HEK293T (cell line): ENCODE data around the gene C19orf85.

ENCODE experiments used
- CTCF ChIA-PET: fragments of 350-600 bp; formaldehyde crosslinking; extraction: SDS; loops from one replicate; lab custom pipeline; 2021; ENCODE audit warnings: antibody characterized with exemption, inconsistent platforms; lab: Yijun Ruan, JAX
- POLR2A ChIA-PET: fragments of 350-600 bp; formaldehyde crosslinking; extraction: SDS; loops from one replicate; lab custom pipeline; 2020; ENCODE audit warnings: antibody characterized with exemption, inconsistent platforms; lab: Yijun Ruan, JAX
- DNase-seq: peaks from one replicate; pipeline ENCODE4 v3.0.0; 2012; ENCODE audit warnings: mixed read lengths; ENCODE audit errors: extremely low spot score
- ARNT ChIP-seq: fragments of 450-650 bp; IDR thresholded peaks from 2 replicates; pipeline ENCODE4 v1.6.1; 2017; ENCODE audit warnings: mild to moderate bottlenecking
- BHLHE40 ChIP-seq: fragments of 450-650 bp; IDR thresholded peaks from 2 replicates; pipeline ENCODE4 v1.6.1; 2016; ENCODE audit warnings: mild to moderate bottlenecking, moderate library complexity, borderline replicate concordance
- CTBP1 ChIP-seq: fragments of 450-650 bp; IDR thresholded peaks from 2 replicates; pipeline ENCODE4 v1.6.1; 2016; ENCODE audit warnings: borderline replicate concordance
- ELF4 ChIP-seq: fragments of 450-650 bp; IDR thresholded peaks from 2 replicates; pipeline ENCODE4 v1.6.1; 2017; ENCODE audit warnings: antibody characterized with exemption
- FOXA1 ChIP-seq: fragments of 450-650 bp; IDR thresholded peaks from 2 replicates; pipeline ENCODE4 v1.6.1; 2016; ENCODE audit warnings: mild to moderate bottlenecking
- FOXK2 ChIP-seq: fragments of 450-650 bp; IDR thresholded peaks from 2 replicates; pipeline ENCODE4 v1.6.1; 2016; ENCODE audit warnings: mild to moderate bottlenecking
- FOXM1 ChIP-seq: fragments of 450-650 bp; IDR thresholded peaks from 2 replicates; pipeline ENCODE4 v1.6.1; 2017; ENCODE audit warnings: mild to moderate bottlenecking, borderline replicate concordance
- HDGF ChIP-seq: fragments of 450-650 bp; IDR thresholded peaks from 2 replicates; pipeline ENCODE4 v1.6.1; 2017; ENCODE audit warnings: antibody characterized with exemption, borderline replicate concordance
- L3MBTL2 ChIP-seq: fragments of 450-650 bp; conservative IDR thresholded peaks from 2 replicates; pipeline ENCODE4 v1.6.1; 2016; ENCODE audit warnings: mild to moderate bottlenecking
- LEF1 ChIP-seq: fragments of 450-650 bp; IDR thresholded peaks from 2 replicates; pipeline ENCODE4 v1.6.1; 2017; ENCODE audit warnings: mild to moderate bottlenecking, borderline replicate concordance
- NFRKB ChIP-seq: fragments of 450-650 bp; IDR thresholded peaks from 2 replicates; pipeline ENCODE4 v1.6.1; 2016; ENCODE audit warnings: mild to moderate bottlenecking, moderate library complexity
- PKNOX1 ChIP-seq: fragments of 450-650 bp; IDR thresholded peaks from 2 replicates; pipeline ENCODE4 v1.6.1; 2016
- SP1 ChIP-seq: fragments of 450-650 bp; IDR thresholded peaks from 2 replicates; pipeline ENCODE4 v1.6.1; 2017
- SUZ12 ChIP-seq: fragments of 450-650 bp; IDR thresholded peaks from 2 replicates; pipeline ENCODE4 v1.6.1; 2016; ENCODE audit warnings: mild to moderate bottlenecking
- TARDBP ChIP-seq: fragments of 450-650 bp; IDR thresholded peaks from 2 replicates; pipeline ENCODE4 v1.6.1; 2016
- ZNF384 ChIP-seq: fragments of 450-650 bp; IDR thresholded peaks from 2 replicates; pipeline ENCODE4 v1.6.1; 2016

Gene C19orf85

GRCh38 chr19:55486043-55486970 lies 21.8 kb upstream of the C19orf85 start:
- no peak for DNase-seq
- ChIA-PET CTCF (interaction anchor here (0.6 to 1.2 kb wide), 2 partner anchors 17 to 18 kb away, joined by 3 to 4 read pairs; no protein-coding TSS in a partner anchor), POLR2A (interaction anchor here (0.9 to 2.0 kb wide), 6 partner anchors 10 to 22 kb away, joined by 3 to 21 read pairs (median 4); partner anchors contain the start of gene ZNF628)
- no peak for TF ChIP-seq CTBP1
- TF ChIP-seq LEF1, result no peak
- TF ChIP-seq TARDBP, result no peak
- TF ChIP-seq PKNOX1, result no peak
- no peak for TF ChIP-seq FOXM1
- no peak for TF ChIP-seq FOXA1
- no peak for TF ChIP-seq L3MBTL2
- no peak for TF ChIP-seq ELF4
- TF ChIP-seq FOXK2, result no peak

GRCh38 chr19:55485439-55486011 lies 21.0 kb upstream of the C19orf85 start:
- DNase-seq, result no peak
- ChIA-PET CTCF (interaction anchor here (0.8 kb wide), 1 partner anchor 18 kb away, joined by 4 read pairs; no protein-coding TSS in a partner anchor), POLR2A (interaction anchor here (0.9 to 2.0 kb wide), 5 partner anchors 9 to 18 kb away, joined by 3 to 21 read pairs (median 4); partner anchors contain the start of gene ZNF628)
- TF ChIP-seq LEF1, result no peak
- TF ChIP-seq SUZ12, result no peak
- no peak for TF ChIP-seq BHLHE40
- no peak for TF ChIP-seq L3MBTL2
- TF ChIP-seq ARNT, result no peak
- no peak for TF ChIP-seq CTBP1
- no peak for TF ChIP-seq HDGF
- TF ChIP-seq TARDBP, result no peak
- no peak for TF ChIP-seq NFRKB
- TF ChIP-seq FOXK2, result no peak
- TF ChIP-seq SP1, result no peak
- TF ChIP-seq ZNF384, result no peak
- no peak for TF ChIP-seq FOXM1
- TF ChIP-seq PKNOX1, result no peak
- no peak for TF ChIP-seq FOXA1
- TF ChIP-seq ELF4, result no peak

GRCh38 chr19:55484593-55485438 lies 20.3 kb upstream of the C19orf85 start, which contains the start of gene NAT14:
Gene NAT14, plus strand, starts transcription at chr19:55485188. Its CDS starts 521 bp downstream, at chr19:55485709.
- TF ChIP-seq L3MBTL2 (peak; percentile 36), CTBP1 (no peak)
- ChIA-PET POLR2A (interaction anchor here (0.6 to 2.0 kb wide), 8 partner anchors 9 to 23 kb away, joined by 3 to 21 read pairs (median 4); partner anchors contain the start of gene ZNF628), CTCF (interaction anchor here (0.8 kb wide), 1 partner anchor 18 kb away, joined by 4 read pairs; no protein-coding TSS in a partner anchor)
- DNase-seq, result peak; percentile 91

- CTCF ChIA-PET, result no interaction called here
- DNase-seq, result no peak
- TF ChIP-seq ARNT (no peak), L3MBTL2 (no peak), SUZ12 (no peak), NFRKB (no peak), HDGF (no peak), ELF4 (no peak), LEF1 (no peak)
- POLR2A ChIA-PET, result interaction anchor here (0.8 to 2.0 kb wide), 3 partner anchors 8 to 28 kb away, joined by 3 to 21 read pairs (median 3); partner anchors contain the start of gene ZNF628
These were observed 19.4 kb upstream of the C19orf85 start for GRCh38 chr19:55483706-55484592.

GRCh38 chr19:55482967-55483705 lies 18.6 kb upstream of the C19orf85 start:
- ChIA-PET CTCF (no interaction called here), POLR2A (interaction anchor here (0.8 kb wide), 1 partner anchor 29 kb away, joined by 3 read pairs; no protein-coding TSS in a partner anchor)
- no peak for DNase-seq
- no peak for TF ChIP-seq ARNT
- no peak for TF ChIP-seq L3MBTL2
- TF ChIP-seq PKNOX1, result no peak
- TF ChIP-seq SP1, result no peak
- no peak for TF ChIP-seq LEF1
- no peak for TF ChIP-seq TARDBP
- no peak for TF ChIP-seq FOXK2
- TF ChIP-seq BHLHE40, result no peak
- no peak for TF ChIP-seq HDGF
- TF ChIP-seq ELF4, result no peak
- TF ChIP-seq FOXA1, result no peak
- TF ChIP-seq FOXM1, result no peak
- TF ChIP-seq CTBP1, result no peak
- TF ChIP-seq NFRKB, result no peak
- no peak for TF ChIP-seq ZNF384
- TF ChIP-seq SUZ12, result no peak
